ENCODE measurements around the gene HORMAD2. TPM values are rescaled to one million over a fixed set of nuclear protein-coding genes. Genes with fewer than 3 reads are reported as not detected.

Gene HORMAD2
- polyA plus RNA-seq, 2 of the 4 experiments (the other 2 are of a cell fraction): not detected

GRCh38 chr22:30175690-30176288, 95.5 kb downstream of the HORMAD2 start:
- ChIA-PET CTCF (interaction anchor here (0.7 to 1.3 kb wide), 3 partner anchors 13 to 70 kb away, joined by 3 to 5 read pairs (median 4); no protein-coding TSS in a partner anchor), POLR2A (no interaction called here)
- FAIRE-seq (no peak), ATAC-seq (no peak), DNase-seq (ENCODE audit: low read depth in 1 of 2, low spot score in 1 of 2) (no peak)
- peak; percentile 64 for TF ChIP-seq MAFK (IDR thresholded peaks at IDR 0.05; ENCODE audit: partially characterized antibody)
- TF ChIP-seq BHLHE40 (IDR thresholded peaks at IDR 0.05; ENCODE audit: low read depth, low read length): no peak
- H3K4me2 ChIP-seq: no peak overlapping the region
- H3K27ac ChIP-seq: peak overlapping the region; percentile 53 to 82; a peak in 4 of 6 replicates
- WGBS (ENCODE audit: missing lambda C conversion rate): 90% methylated on average over 1 of the region's 1 CpG
- no peaks in the 10 kb centered on the region for H3K9me3 ChIP-seq
- H3K4me3 ChIP-seq: no peak overlapping the region
- H3K4me1 ChIP-seq: peaks cover 13% of the 10 kb centered on the region

GRCh38 chr22:30176431-30176830, 96.2 kb downstream of the HORMAD2 start:
- ChIA-PET POLR2A (no interaction called here), CTCF (interaction anchor here (0.7 to 1.3 kb wide), 3 partner anchors 12 to 71 kb away, joined by 3 to 5 read pairs (median 4); no protein-coding TSS in a partner anchor)
- ATAC-seq: no peak
- Histone ChIP-seq H3K4me2 (no peak overlapping the region), H3K4me3 (no peak overlapping the region), H3K4me1 (peaks cover 13% of the 10 kb centered on the region), H3K9me3 (no peaks in the 10 kb centered on the region), H3K27ac (peak overlapping the region in 1 of 2 experiments; percentile 82; a peak in 3 of 6 replicates)
- FAIRE-seq: no peak
- no peak for DNase-seq (ENCODE audit: low read depth in 1 of 2, low spot score in 1 of 2)
- WGBS (ENCODE audit: missing lambda C conversion rate): 98% methylated on average over 3 of the region's 3 CpGs
- no peak for TF ChIP-seq FOSB (CRISPR knock-in tag; IDR thresholded peaks at IDR 0.05)
- TF ChIP-seq CTCF (IDR thresholded peaks at IDR 0.05): no peak
- TF ChIP-seq, protein P1, sequence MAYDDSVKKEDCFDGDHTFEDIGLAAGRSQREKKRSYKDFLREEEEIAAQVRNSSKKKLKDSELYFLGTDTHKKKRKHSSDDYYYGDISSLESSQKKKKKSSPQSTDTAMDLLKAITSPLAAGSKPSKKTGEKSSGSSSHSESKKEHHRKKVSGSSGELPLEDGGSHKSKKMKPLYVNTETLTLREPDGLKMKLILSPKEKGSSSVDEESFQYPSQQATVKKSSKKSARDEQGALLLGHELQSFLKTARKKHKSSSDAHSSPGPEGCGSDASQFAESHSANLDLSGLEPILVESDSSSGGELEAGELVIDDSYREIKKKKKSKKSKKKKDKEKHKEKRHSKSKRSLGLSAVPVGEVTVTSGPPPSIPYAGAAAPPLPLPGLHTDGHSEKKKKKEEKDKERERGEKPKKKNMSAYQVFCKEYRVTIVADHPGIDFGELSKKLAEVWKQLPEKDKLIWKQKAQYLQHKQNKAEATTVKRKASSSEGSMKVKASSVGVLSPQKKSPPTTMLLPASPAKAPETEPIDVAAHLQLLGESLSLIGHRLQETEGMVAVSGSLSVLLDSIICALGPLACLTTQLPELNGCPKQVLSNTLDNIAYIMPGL (CRISPR knock-in tag; IDR thresholded peaks at IDR 0.05; ENCODE audit: borderline replicate concordance): no peak
- no peak for TF ChIP-seq EP300 (IDR thresholded peaks at IDR 0.05)
- TF ChIP-seq JUN (IDR thresholded peaks at IDR 0.05): no peak
- TF ChIP-seq NFE2L2 (conservative IDR thresholded peaks at IDR 0.05; ENCODE audit: low read length): no peak
- no peak for TF ChIP-seq CBX2 (IDR thresholded peaks at IDR 0.05; ENCODE audit: borderline replicate concordance, low read depth)
- no peak for TF ChIP-seq HOXB5 (CRISPR knock-in tag; IDR thresholded peaks at IDR 0.05)
- no peak for TF ChIP-seq GATA3 (IDR thresholded peaks at IDR 0.05; ENCODE audit: borderline replicate concordance)
- no peak for TF ChIP-seq PBX3 (IDR thresholded peaks at IDR 0.05)
- TF ChIP-seq TFCP2L1 (CRISPR knock-in tag; IDR thresholded peaks at IDR 0.05): no peak
- no peak for TF ChIP-seq JUNB (IDR thresholded peaks at IDR 0.05)
- no peak for TF ChIP-seq HOXA7 (CRISPR knock-in tag; IDR thresholded peaks at IDR 0.05)
- TF ChIP-seq, protein P2, sequence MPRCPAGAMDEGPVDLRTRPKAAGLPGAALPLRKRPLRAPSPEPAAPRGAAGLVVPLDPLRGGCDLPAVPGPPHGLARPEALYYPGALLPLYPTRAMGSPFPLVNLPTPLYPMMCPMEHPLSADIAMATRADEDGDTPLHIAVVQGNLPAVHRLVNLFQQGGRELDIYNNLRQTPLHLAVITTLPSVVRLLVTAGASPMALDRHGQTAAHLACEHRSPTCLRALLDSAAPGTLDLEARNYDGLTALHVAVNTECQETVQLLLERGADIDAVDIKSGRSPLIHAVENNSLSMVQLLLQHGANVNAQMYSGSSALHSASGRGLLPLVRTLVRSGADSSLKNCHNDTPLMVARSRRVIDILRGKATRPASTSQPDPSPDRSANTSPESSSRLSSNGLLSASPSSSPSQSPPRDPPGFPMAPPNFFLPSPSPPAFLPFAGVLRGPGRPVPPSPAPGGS (IDR thresholded peaks at IDR 0.05): no peak
- TF ChIP-seq MAX (IDR thresholded peaks at IDR 0.05): no peak
- TF ChIP-seq, protein P3, sequence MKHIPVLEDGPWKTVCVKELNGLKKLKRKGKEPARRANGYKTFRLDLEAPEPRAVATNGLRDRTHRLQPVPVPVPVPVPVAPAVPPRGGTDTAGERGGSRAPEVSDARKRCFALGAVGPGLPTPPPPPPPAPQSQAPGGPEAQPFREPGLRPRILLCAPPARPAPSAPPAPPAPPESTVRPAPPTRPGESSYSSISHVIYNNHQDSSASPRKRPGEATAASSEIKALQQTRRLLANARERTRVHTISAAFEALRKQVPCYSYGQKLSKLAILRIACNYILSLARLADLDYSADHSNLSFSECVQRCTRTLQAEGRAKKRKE (CRISPR knock-in tag; IDR thresholded peaks at IDR 0.05; ENCODE audit: low read depth): no peak
- no peak for TF ChIP-seq RNF2 (IDR thresholded peaks at IDR 0.05; ENCODE audit: borderline replicate concordance, low read depth)
- TF ChIP-seq SREBF2 (IDR thresholded peaks at IDR 0.05): no peak
- no peak for TF ChIP-seq EHMT2 (IDR thresholded peaks at IDR 0.05; ENCODE audit: low read depth)

Data from A549 (cell line).